Limb (tissue), 2 donors: ENCODE measurements around the gene EFNA4.
A peak's percentile ranks its signal among the peaks of the same experiment; 100 is the strongest.

Experiments
- DNase-seq, 2 donors: peaks; one replicate each; pipeline ENCODE4 v3.0.0-alpha.2; 2016; ENCODE audit errors: extremely low spot score in 2 of 2

Gene EFNA4

GRCh38 chr1:155051777-155052398, 11.7 kb upstream of the EFNA4 start:
- DNase-seq = peak in 1 of 2 donors; percentile 49

- no peak for DNase-seq
Observed at GRCh38 chr1:155052439-155053395, 10.8 kb upstream of the EFNA4 start.

DNA sequence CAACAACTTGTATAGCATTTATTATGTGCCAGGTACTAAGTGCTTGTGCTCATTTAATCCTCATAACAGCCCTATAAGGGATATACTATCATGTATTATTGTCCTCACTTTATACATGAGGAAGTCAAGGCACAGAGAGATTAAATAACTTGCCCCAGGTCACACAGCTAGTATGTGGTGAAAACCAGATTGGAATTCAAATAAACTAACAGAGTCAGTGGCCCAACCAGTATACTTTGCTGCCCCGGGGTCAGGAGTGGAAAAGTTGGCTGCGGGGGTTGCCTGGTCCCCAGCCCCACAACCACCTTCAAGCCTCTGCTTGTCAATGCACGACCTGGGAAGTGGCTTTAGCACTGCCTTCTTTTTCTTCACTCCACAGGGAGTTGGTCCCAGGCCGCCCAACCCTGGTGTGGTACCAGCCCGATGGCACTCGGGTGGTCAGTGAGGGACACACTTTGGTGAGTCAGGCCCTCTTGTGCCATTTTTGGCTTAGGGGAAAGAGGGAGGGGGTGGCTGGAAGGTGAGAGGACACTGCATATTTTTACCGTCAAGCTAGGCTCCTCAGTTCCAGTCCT, 9.9 kb upstream of the EFNA4 start:
- DNase-seq = no peak

GRCh38 chr1:155057104-155057503, 6.4 kb upstream of the EFNA4 start:
- no peak for DNase-seq

GRCh38 chr1:155057788-155058211, 5.7 kb upstream of the EFNA4 start:
- no peak for DNase-seq

- DNase-seq = no peak
Observed at GRCh38 chr1:155060736-155061135, 2.8 kb upstream of the EFNA4 start.

DNA sequence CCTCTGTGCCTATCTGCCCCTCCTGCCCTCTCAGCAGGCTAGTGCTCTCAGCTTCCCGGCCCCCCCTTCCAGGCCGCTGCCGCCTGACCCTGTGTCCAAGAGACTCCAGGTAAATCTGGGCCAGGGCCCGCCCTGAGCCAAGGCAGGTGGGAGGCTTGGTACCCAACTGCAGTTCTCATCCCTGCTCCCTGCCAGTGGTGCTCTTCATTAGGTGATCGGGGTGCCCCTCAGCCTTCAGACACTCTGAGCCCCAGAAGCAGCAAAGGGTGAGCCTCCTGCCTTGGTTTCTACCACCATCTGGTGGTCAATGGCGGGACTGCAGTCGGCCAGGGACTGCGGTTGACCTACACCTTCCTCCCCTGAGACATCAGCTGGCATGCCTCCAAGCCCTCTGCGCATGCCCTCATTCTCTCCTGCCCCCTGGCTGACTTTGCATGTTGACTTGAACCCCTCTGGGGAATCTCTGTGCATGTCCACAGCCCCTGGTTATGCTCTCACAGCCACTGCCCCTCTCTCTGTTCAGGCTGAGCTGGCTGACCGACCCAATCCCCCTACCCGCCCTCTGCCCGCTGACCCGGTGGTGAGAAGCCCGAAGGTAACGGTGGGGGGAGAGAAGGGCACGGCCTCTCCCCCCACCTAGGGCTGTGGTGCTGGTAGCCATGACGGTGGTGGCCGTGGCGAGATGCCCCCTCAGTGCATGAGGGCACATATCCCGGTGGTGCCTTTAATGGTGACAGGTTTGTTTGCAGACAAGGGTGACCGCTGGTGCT, 2.0 kb upstream of the EFNA4 start:
- peak; percentile 61 to 94 for DNase-seq

DNA sequence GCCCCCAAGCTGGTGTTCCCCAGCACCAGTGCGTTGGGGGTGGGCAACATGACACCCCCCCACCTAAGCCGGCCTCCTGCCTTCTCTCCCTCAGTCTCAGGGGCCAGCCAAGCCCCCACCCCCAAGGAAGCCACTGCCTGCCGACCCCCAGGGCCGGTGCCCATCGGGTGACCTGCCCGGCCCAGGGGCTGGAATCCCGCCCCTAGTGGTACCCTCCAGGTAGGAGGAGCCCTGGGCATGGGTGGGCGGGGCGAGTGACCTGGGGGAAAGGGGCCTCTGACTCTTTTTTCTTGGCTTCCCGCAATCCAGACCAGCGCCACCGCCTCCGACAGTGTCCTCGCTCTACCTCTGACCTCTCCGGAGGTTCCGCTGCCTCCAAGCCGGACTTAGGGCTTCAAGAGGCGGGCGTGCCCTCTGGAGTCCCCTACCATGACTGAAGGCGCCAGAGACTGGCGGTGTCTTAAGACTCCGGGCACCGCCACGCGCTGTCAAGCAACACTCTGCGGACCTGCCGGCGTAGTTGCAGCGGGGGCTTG, 1.3 kb upstream of the EFNA4 start:
- DNase-seq = peak in 1 of 2 donors; percentile 67

DNA sequence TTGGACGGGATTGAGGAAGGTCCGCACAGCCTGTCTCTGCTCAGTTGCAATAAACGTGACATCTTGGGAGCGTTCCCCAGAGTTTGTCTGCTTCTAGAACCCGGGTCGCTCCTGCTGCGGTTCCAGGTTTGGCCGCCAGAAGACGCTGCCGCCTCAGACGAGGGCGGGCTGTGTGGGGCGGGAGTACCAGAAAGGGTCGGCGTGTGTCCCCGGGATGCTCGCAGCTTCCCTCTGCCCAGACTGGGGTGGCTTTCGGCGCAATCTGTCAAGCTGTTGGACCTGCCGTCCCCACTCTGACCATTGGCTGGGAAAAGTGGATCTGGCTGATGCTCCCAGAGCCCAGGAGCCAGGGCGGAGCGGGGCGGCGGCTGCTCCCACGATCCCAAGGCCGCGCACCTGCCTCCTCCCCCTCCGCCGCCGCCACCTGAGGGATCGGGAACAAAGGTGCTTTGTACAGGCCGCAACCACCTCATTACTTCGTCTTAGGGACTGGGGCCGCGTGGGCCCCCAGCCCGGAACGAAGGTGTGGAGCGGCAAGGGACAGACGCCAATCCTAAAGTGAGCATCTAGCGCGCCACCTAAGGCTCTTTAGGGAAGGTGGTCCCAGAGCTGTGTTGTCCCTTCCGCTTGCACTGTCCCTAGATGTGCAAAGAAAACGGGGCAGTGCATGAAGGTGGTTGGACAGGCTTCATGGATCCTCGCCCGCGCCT, 683 bp upstream of the EFNA4 start:
- peak in 1 of 2 donors; percentile 88 for DNase-seq

GRCh38 chr1:155064111-155064831, 731 bp downstream of the EFNA4 start:
- DNase-seq = no peak

DNA sequence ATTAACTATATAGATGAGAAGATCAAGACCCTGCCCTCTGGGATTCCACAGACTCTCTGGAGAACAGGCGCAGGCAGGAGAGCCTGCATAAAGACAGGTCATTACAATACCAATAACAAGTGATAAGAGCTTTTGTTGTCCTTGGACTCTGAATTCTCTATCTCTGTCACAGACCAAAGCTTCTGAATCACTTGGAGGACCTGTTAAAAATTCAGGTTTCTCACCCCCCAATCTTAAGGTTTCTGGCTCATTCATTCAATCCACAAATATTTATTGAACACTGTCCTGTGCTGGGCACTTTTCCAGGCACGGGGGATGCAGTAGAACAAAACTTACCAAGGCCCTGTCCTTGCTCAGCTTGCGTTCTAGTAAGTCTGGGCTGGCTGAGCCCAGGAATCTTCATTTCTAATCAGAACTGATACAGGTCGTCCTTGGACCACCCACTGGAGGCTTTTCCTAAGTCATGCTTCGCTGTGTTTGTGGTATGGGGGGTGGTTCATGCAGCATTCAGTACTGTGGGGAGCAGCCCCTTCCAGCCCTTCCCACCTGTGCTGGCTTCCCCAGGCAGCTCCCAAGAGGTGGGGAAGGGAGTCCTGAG, 1.4 kb downstream of the EFNA4 start:
- DNase-seq = no peak

DNA sequence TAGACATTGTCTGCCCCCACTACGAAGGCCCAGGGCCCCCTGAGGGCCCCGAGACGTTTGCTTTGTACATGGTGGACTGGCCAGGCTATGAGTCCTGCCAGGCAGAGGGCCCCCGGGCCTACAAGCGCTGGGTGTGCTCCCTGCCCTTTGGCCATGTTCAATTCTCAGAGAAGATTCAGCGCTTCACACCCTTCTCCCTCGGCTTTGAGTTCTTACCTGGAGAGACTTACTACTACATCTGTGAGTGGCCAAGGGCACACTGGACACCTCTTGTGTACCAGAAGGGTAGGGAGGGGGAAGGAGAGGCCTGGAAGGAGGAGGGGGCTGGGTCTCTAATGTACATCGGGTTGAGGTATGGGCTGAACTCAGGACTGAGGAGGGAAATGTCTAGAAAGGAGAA, 3.2 kb downstream of the EFNA4 start:
- no peak for DNase-seq

- DNase-seq = no peak
Observed at GRCh38 chr1:155068599-155068998, 5.1 kb downstream of the EFNA4 start.

DNA sequence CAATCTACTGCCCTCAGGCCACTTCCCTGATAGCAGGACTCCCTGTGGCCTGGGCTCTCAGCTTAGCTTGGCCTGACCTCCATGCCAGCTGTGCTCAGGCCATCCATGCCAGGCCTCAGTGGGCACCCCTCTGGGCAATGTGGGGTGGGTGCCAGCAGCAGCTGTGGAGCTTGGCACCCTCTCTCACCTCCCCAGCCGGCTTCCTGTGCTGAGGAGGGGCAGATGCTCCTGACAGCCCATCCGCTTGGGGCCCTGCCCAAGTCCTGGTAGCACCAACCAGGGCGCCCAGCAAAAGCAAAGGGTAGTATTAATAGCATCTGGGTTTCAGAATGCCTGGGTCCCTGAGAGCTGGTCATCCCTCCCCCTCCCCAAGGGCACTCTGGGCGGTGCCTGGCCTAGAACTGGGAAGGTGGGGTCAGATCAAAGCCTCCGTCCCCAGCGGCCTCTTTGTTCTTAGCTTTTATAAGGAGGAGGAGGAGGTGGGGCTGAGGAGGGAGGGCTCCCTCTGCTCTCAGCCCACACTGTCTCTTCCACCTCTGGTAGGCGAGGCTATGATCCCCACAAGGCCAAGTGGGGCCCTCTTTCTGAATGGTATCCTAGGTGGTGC, 6.1 kb downstream of the EFNA4 start:
- no peak for DNase-seq

- peak in 1 of 2 donors; percentile 72 for DNase-seq
Observed at GRCh38 chr1:155070158-155070621, 6.7 kb downstream of the EFNA4 start.

DNA sequence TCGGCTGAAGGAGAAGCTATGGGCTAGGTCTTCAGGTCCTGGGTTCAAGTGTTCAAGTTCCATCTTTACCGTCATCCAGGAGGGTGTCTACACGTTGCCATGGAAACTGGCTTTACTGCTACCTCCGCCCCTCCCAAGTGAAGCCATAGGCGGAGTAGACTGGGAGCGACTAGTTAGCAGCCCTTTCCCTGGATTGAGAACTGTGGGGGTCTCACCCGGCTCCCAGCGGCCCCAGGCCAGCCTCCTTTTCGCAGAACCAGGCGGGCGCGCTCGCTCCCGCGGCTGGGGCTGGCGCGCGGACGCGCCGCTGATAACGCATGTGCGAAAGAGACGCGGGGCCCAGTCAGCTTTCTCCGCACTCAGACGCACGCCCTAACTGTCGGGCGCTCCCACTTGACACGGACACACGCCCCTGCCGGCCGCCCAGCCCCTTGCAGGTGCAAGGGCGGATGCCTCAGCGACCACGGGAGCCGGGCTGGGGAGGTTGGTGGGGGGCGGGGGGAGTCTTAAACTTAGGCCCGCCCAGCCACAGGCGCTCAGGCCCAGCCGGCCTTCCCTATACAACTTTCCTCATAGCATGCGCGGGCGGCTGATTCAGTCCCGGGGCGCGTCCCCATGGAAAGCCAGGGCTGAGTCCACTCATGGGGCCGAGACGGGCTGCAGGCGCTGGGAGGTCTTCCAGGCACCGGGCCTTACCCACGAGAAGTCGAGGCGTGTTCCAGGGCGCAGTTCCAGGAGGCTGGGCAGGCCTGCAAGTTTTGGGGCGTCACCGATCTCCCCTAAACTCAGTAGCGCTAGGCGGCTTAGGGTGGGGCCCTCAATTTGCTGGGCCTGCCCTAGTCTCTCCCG, 7.4 kb downstream of the EFNA4 start:
- DNase-seq = peak; percentile 68 to 86

DNA sequence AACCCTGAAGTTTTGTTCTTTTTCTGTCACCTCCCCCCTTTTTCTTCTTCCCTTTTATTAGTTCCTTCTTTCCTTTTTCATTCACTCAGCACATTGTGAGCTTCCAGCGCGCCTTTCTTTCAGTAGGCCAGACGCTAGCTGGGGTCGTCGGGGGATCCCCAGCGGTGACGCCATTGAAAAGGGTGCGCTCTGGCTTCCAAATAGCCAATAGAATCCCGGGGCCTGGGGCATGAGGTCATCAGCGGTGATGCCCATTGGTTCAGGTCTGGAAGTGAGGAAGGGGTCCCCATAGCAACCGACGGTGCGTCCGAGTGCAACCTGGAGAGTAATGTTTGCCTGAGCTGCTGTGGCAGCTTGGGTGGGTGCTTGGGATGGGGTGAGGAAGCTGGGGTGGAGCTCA, 8.2 kb downstream of the EFNA4 start:
- peak in 1 of 2 donors; percentile 68 for DNase-seq
